ENCODE data around the gene FBXL2. TPM values are rescaled to one million over a fixed set of nuclear protein-coding genes. Genes with fewer than 3 reads are reported as not detected.

Gene FBXL2
- total RNA-seq, 1 donor from 2014 or later, result 5.9 TPM

GRCh38 chr3:33392703-33393125 is 115.5 kb downstream of the FBXL2 start:
- TF ChIP-seq POLR2AphosphoS5 (IDR thresholded peaks at IDR 0.05; ENCODE audit: insufficient read depth in 1 of 2, low read depth in 1 of 2), result no peak
- TF ChIP-seq, protein P1, sequence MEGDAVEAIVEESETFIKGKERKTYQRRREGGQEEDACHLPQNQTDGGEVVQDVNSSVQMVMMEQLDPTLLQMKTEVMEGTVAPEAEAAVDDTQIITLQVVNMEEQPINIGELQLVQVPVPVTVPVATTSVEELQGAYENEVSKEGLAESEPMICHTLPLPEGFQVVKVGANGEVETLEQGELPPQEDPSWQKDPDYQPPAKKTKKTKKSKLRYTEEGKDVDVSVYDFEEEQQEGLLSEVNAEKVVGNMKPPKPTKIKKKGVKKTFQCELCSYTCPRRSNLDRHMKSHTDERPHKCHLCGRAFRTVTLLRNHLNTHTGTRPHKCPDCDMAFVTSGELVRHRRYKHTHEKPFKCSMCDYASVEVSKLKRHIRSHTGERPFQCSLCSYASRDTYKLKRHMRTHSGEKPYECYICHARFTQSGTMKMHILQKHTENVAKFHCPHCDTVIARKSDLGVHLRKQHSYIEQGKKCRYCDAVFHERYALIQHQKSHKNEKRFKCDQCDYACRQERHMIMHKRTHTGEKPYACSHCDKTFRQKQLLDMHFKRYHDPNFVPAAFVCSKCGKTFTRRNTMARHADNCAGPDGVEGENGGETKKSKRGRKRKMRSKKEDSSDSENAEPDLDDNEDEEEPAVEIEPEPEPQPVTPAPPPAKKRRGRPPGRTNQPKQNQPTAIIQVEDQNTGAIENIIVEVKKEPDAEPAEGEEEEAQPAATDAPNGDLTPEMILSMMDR (IDR thresholded peaks at IDR 0.05), result no peak
- no peak for TF ChIP-seq POLR2A (IDR thresholded peaks at IDR 0.05)
- intact Hi-C loops (cut with DNase I), result no loop called here

GRCh38 chr3:33394403-33395054 is 117.3 kb downstream of the FBXL2 start:
- H3K9me3 ChIP-seq, result no peaks in the 10 kb centered on the region
- H3K4me1 ChIP-seq, result peaks cover 7% of the 10 kb centered on the region
- no peaks in the 10 kb centered on the region for H3K27me3 ChIP-seq
- intact Hi-C loops (cut with DNase I), result no loop called here
- TF ChIP-seq, protein P1 (IDR thresholded peaks at IDR 0.05), result no peak
- TF ChIP-seq POLR2AphosphoS5 (IDR thresholded peaks at IDR 0.05; ENCODE audit: insufficient read depth in 1 of 2, low read depth in 1 of 2), result no peak
- no peak for TF ChIP-seq POLR2A (IDR thresholded peaks at IDR 0.05)
- peaks cover 0 to 60% of the 10 kb centered on the region in 2 donors for H3K36me3 ChIP-seq
- no peak for DNase-seq (ENCODE audit: extremely low spot score in 2 of 2)
- no peak overlapping the region for H3K4me3 ChIP-seq
- no peak overlapping the region for H3K27ac ChIP-seq

More at GRCh38 chr3:33392703-33393125, 115.5 kb downstream of the FBXL2 start:
- Histone ChIP-seq H3K9me3 (no peaks in the 10 kb centered on the region), H3K27me3 (no peaks in the 10 kb centered on the region), H3K27ac (no peak overlapping the region), H3K4me3 (no peak overlapping the region), H3K36me3 (peaks cover 0 to 45% of the 10 kb centered on the region in 2 donors), H3K4me1 (peaks cover 7% of the 10 kb centered on the region)
- no peak for DNase-seq (ENCODE audit: extremely low spot score in 2 of 2)

- Histone ChIP-seq H3K36me3 (peaks cover 0 to 67% of the 10 kb centered on the region in 2 donors), H3K4me3 (no peak overlapping the region), H3K9me3 (no peaks in the 10 kb centered on the region), H3K27me3 (no peaks in the 10 kb centered on the region), H3K4me1 (peaks cover 7% of the 10 kb centered on the region), H3K27ac (no peak overlapping the region)
- intact Hi-C loops (cut with DNase I), result no loop called here
- no peak for DNase-seq (ENCODE audit: extremely low spot score in 2 of 2)
- TF ChIP-seq, protein P1 (IDR thresholded peaks at IDR 0.05), result no peak
- TF ChIP-seq POLR2AphosphoS5 (IDR thresholded peaks at IDR 0.05; ENCODE audit: insufficient read depth in 1 of 2, low read depth in 1 of 2) (no peak), POLR2A (IDR thresholded peaks at IDR 0.05) (no peak)
These were observed 118.7 kb downstream of the FBXL2 start for GRCh38 chr3:33395900-33396299.

DNA sequence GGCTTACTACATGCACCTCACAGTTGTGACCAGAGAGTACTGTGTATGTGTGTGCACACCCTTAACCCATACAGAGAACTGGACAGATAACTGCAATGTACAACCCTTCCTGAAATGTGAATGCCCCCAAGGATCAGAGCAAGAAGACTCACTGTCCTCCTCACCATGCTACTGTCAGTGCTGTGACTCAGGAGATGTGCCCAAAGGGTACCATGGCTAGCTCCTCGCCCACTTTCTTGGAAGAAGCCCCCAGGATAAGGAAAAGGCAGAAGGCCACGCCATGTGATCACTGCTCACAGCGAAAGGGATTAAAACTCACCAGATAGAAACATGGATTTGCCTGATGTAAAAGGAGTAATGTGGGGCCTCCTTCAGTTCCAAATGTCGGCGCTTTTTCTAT is 121.2 kb downstream of the FBXL2 start:
- no peaks in the 10 kb centered on the region for H3K27me3 ChIP-seq
- H3K9me3 ChIP-seq, result no peaks in the 10 kb centered on the region
- peaks cover 0 to 76% of the 10 kb centered on the region in 2 donors for H3K36me3 ChIP-seq
- TF ChIP-seq, protein P1 (IDR thresholded peaks at IDR 0.05), result no peak
- no peak for TF ChIP-seq POLR2A (IDR thresholded peaks at IDR 0.05)
- TF ChIP-seq POLR2AphosphoS5 (IDR thresholded peaks at IDR 0.05; ENCODE audit: insufficient read depth in 1 of 2, low read depth in 1 of 2), result no peak
- H3K4me3 ChIP-seq, result no peak overlapping the region
- no peak overlapping the region for H3K27ac ChIP-seq
- intact Hi-C loops (cut with DNase I), result no loop called here
- no peaks in the 10 kb centered on the region for H3K4me1 ChIP-seq
- DNase-seq (ENCODE audit: extremely low spot score in 2 of 2), result no peak

GRCh38 chr3:33401781-33402180 is 124.5 kb downstream of the FBXL2 start:
- intact Hi-C loops (cut with DNase I), result no loop called here

More at GRCh38 chr3:33401781-33402180, 124.5 kb downstream of the FBXL2 start:
- Histone ChIP-seq H3K4me1 (no peaks in the 10 kb centered on the region), H3K9me3 (no peaks in the 10 kb centered on the region), H3K27me3 (no peaks in the 10 kb centered on the region), H3K27ac (no peak overlapping the region), H3K4me3 (no peak overlapping the region), H3K36me3 (peaks cover 0 to 56% of the 10 kb centered on the region in 2 donors)
- DNase-seq (ENCODE audit: extremely low spot score in 2 of 2), result no peak
- TF ChIP-seq POLR2A (IDR thresholded peaks at IDR 0.05), result no peak
- TF ChIP-seq, protein P1 (IDR thresholded peaks at IDR 0.05), result no peak
- no peak for TF ChIP-seq POLR2AphosphoS5 (IDR thresholded peaks at IDR 0.05; ENCODE audit: insufficient read depth in 1 of 2, low read depth in 1 of 2)

Measured in vagina (tissue), 2 donors.